Upper lobe of left lung (tissue), 6 donors: ENCODE measurements around the gene SERPINB1. TPM values are rescaled to one million over a fixed set of nuclear protein-coding genes. Genes with fewer than 3 reads are reported as not detected.

Experiments used
- ATAC-seq, 2 donors: fragments of 200-7000 bp; cut with Tn5 transposase; one replicate each; pipeline ENCODE4 v1.9.1; 2022; ENCODE audit warnings: mild to moderate bottlenecking in 2 of 2, moderate library complexity in 2 of 2; ENCODE audit not compliant: low FRiP score in 2 of 2
- DNase-seq, 2 donors: peaks; one replicate each; pipeline ENCODE4 v3.0.0-alpha.2; 2019 to 2020
- H3K27ac ChIP-seq, 4 donors: fragments of 200-600 bp; sonication (generic); one replicate each; pipeline ENCODE4 v1.5.1; 2016 to 2019
- H3K27me3 ChIP-seq, 4 donors: fragments of 200-600 bp; sonication (generic); one replicate each; pipeline ENCODE4 v1.5.1; 2017 to 2019
- H3K36me3 ChIP-seq, 4 donors: fragments of 200-600 bp; sonication (generic); one replicate each; pipeline ENCODE4 v1.5.1; 2016 to 2019
- H3K4me1 ChIP-seq, 4 donors: fragments of 200-600 bp; sonication (generic); one replicate each; pipeline ENCODE4 v1.5.1; 2018 to 2019
- H3K4me3 ChIP-seq, 4 donors: fragments of 200-600 bp; sonication (generic); one replicate each; pipeline ENCODE4 v1.5.1; 2017 to 2019; ENCODE audit warnings: mild to moderate bottlenecking in 2 of 4, moderate library complexity in 1 of 4
- H3K9me3 ChIP-seq, 4 donors: fragments of 200-600 bp; sonication (generic); one replicate each; pipeline ENCODE4 v1.5.1; 2018 to 2019
- CTCF ChIP-seq, 6 experiments: fragments of 450-650 bp in 4 of 6; fragments of 200-600 bp in 2 of 6; sonication (generic) in 2 of 6; IDR thresholded peaks; one replicate each; pipeline ENCODE4 v1.5.1; 2016 to 2019; ENCODE audit warnings: antibody characterized with exemption in 6 of 6
- EP300 ChIP-seq, 4 donors: sonication (generic); formaldehyde crosslinking; IDR thresholded peaks; one replicate each; pipeline ENCODE4 v1.5.1; 2017; ENCODE audit warnings: antibody characterized with exemption in 4 of 4, control low read depth in 2 of 4
- POLR2A ChIP-seq, 4 donors: fragments of 450-650 bp; IDR thresholded peaks; one replicate each; pipeline ENCODE4 v1.5.1; 2016 to 2017; ENCODE audit warnings: antibody characterized with exemption in 4 of 4, mild to moderate bottlenecking in 2 of 4
- POLR2AphosphoS5 ChIP-seq, 2 donors: sonication (generic); formaldehyde crosslinking; IDR thresholded peaks; one replicate each; pipeline ENCODE4 v1.5.1; 2017; ENCODE audit warnings: antibody characterized with exemption in 2 of 2
- WGBS, 2 donors: methylation state at CpG; one replicate each; pipeline ENCODE4 v1.1.5; 2017 to 2018; 5-methylcytosine and 5-hydroxymethylcytosine counted together
- total RNA-seq, 6 donors: library from RNA; depleted of rRNA in 4 of 6; stranded (reverse); fragments of >200 nt in 4 of 6; gene quantifications; one replicate each; pipeline versions ENCODE4 v1.1.0 to v1.2.1, GENCODE V29; 2016 to 2021
- donor health status: DM: no; HTN: no; CAD: no; lungs with moderate emphysema.
- donor health status: DM: no; HTN: yes; CAD: no; lungs with severe emphysema.

Gene SERPINB1
- total RNA-seq, 6 donors from 2014 or later: 56.6 to 184 (median 102) TPM

- 35 to 39% methylated on average over 8 of the region's 8 CpGs for WGBS, 2 donors
- TF ChIP-seq CTCF (IDR thresholded peaks at IDR 0.05): no peak
- TF ChIP-seq EP300 (IDR thresholded peaks at IDR 0.05): no peak
- no peak for TF ChIP-seq POLR2AphosphoS5 (IDR thresholded peaks at IDR 0.05)
- DNase-seq (no peak), ATAC-seq (no peak)
- Histone ChIP-seq H3K36me3 (no peaks in the 10 kb centered on the region), H3K4me3 (no peak overlapping the region), H3K27ac (peak overlapping the region in 2 of 4 donors; percentile 5 to 42), H3K27me3 (no peaks in the 10 kb centered on the region), H3K4me1 (peaks cover 0 to 12% (median 5%) of the 10 kb centered on the region in 4 donors), H3K9me3 (no peaks in the 10 kb centered on the region)
These were observed 24.6 kb upstream of the SERPINB1 start for GRCh38 chr6:2866171-2866846.

- no peak for DNase-seq
- Histone ChIP-seq H3K9me3 (no peaks in the 10 kb centered on the region), H3K27me3 (no peaks in the 10 kb centered on the region), H3K27ac (peak overlapping the region in 2 of 4 donors; percentile 5 to 42), H3K36me3 (no peaks in the 10 kb centered on the region), H3K4me1 (peaks cover 0 to 12% (median 5%) of the 10 kb centered on the region in 4 donors), H3K4me3 (no peak overlapping the region)
- ATAC-seq: peak in 1 of 2 donors; percentile 29
- WGBS, 2 donors: 37 to 57% methylated on average over 4 of the region's 4 CpGs
- TF ChIP-seq EP300 (IDR thresholded peaks at IDR 0.05) (no peak), CTCF (IDR thresholded peaks at IDR 0.05) (no peak), POLR2A (IDR thresholded peaks at IDR 0.05) (no peak), POLR2AphosphoS5 (IDR thresholded peaks at IDR 0.05) (no peak)
These were observed 24.1 kb upstream of the SERPINB1 start for GRCh38 chr6:2865694-2866151.

- Histone ChIP-seq H3K9me3 (no peaks in the 10 kb centered on the region), H3K27ac (peak overlapping the region in 1 of 4 donors; percentile 42), H3K27me3 (no peaks in the 10 kb centered on the region), H3K4me1 (peaks cover 0 to 12% (median 5%) of the 10 kb centered on the region in 4 donors), H3K4me3 (no peak overlapping the region), H3K36me3 (no peaks in the 10 kb centered on the region)
- WGBS, 2 donors: 85 to 91% methylated on average over 7 of the region's 7 CpGs
- TF ChIP-seq POLR2AphosphoS5 (IDR thresholded peaks at IDR 0.05): no peak
- no peak for TF ChIP-seq EP300 (IDR thresholded peaks at IDR 0.05)
- TF ChIP-seq POLR2A (IDR thresholded peaks at IDR 0.05): no peak
- TF ChIP-seq CTCF (IDR thresholded peaks at IDR 0.05): no peak
- DNase-seq (no peak), ATAC-seq (no peak)
These were observed 23.6 kb upstream of the SERPINB1 start for GRCh38 chr6:2865270-2865669.

GRCh38 chr6:2863901-2864300, 22.2 kb upstream of the SERPINB1 start:
- TF ChIP-seq POLR2A (IDR thresholded peaks at IDR 0.05) (no peak), POLR2AphosphoS5 (IDR thresholded peaks at IDR 0.05) (no peak), EP300 (IDR thresholded peaks at IDR 0.05) (no peak), CTCF (IDR thresholded peaks at IDR 0.05) (no peak)
- H3K4me3 ChIP-seq: no peak overlapping the region
- WGBS, 2 donors: 78 to 89% methylated on average over 2 of the region's 2 CpGs
- H3K36me3 ChIP-seq: no peaks in the 10 kb centered on the region
- H3K4me1 ChIP-seq: peaks cover 3 to 17% (median 10%) of the 10 kb centered on the region in 4 donors
- no peaks in the 10 kb centered on the region for H3K27me3 ChIP-seq
- no peak for DNase-seq
- ATAC-seq: no peak
- no peaks in the 10 kb centered on the region for H3K9me3 ChIP-seq
- no peak overlapping the region for H3K27ac ChIP-seq

GRCh38 chr6:2862712-2863181, 21.1 kb upstream of the SERPINB1 start:
- TF ChIP-seq POLR2AphosphoS5 (IDR thresholded peaks at IDR 0.05): no peak
- no peak for TF ChIP-seq EP300 (IDR thresholded peaks at IDR 0.05)
- TF ChIP-seq POLR2A (IDR thresholded peaks at IDR 0.05): no peak
- TF ChIP-seq CTCF (IDR thresholded peaks at IDR 0.05): no peak
- DNase-seq: no peak
- no peaks in the 10 kb centered on the region for H3K36me3 ChIP-seq
- ATAC-seq: no peak
- H3K27me3 ChIP-seq: no peaks in the 10 kb centered on the region
- no peak overlapping the region for H3K4me3 ChIP-seq
- 50 to 62% methylated on average over 3 of the region's 3 CpGs for WGBS, 2 donors
- H3K9me3 ChIP-seq: no peaks in the 10 kb centered on the region
- no peak overlapping the region for H3K27ac ChIP-seq
- H3K4me1 ChIP-seq: peaks cover 13 to 28% (median 20%) of the 10 kb centered on the region in 4 donors
